CD4-positive, alpha-beta T cell treated with Interleukin-10 for 1 hour (primary cell): ENCODE measurements around the gene SPATA6L.

Source experiments
- DNase-seq: peaks from one replicate; pipeline ENCODE4 v3.0.0-alpha.2; 2020

The SPATA6L gene

DNA sequence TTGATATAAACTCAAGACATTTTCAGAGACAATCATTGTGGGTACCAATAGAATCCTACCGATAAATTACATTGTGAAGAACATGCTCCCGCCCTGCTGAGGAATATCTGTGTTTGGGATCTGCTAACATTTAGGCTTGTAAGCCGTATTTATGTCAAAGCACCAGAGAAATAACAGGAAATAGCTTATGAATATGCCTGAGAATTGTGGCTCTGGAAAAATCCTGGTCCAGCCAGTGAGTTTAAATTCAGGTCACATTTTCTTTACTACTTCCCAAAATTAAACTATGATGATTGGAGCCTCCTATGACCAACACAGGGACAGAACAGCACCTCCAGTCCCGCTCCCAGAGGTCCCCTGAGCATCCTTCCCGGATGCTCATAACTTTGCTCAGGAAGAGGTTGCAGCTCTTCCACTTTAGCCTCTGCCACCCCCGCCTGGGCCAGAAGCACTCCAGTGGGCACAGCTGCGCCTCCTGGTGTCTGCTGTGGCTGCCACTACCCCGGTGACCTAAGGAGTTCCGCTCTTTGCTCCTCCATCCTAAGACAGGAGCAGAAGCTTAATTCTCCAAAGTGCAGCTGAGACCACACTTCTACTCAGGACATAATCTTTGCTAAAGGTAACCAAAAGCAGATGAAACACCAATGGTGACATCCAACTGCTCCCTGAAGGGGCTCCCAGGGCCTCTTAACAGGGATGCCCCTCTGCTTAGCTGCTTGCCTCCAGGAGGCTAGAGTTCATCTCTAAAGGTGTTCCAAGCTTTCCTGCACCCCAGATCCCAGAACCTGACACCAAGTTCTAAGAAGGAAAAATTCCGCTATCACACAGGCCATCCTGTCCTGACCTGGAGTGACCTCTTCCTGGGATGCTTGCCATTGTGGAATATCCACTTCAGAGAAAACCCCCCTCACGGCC lies 117.2 kb downstream of the SPATA6L start:
- no peak for DNase-seq
